ENCODE data around the gene MTHFSD. TPM values are rescaled to one million over a fixed set of nuclear protein-coding genes. Genes with fewer than 3 reads are reported as not detected.

MTHFSD gene
- total and polyA plus RNA-seq, 10 of the 15 experiments (the other 5 are each of a cell fraction or from before 2014, with no cell fraction given) = 2.2 to 24.5 (median 18.1) TPM

GRCh38 chr16:86524029-86524428 lies 31.0 kb downstream of the MTHFSD start:
- Histone ChIP-seq H3K27me3 (replicated peaks in 1 of 2; ENCODE audit: control insufficient read depth in 2 of 2, insufficient read depth in 2 of 2, low read length in 1 of 2) (no peaks in the 10 kb centered on the region), H3K27ac (ENCODE audit: control insufficient read depth, insufficient read depth) (no peak overlapping the region), H2AFZ (ENCODE audit: control insufficient read depth, low read depth, low read length) (no peak overlapping the region), H3K9ac (ENCODE audit: control insufficient read depth, insufficient read depth, low read length) (no peak overlapping the region), H3K4me1 (ENCODE audit: control insufficient read depth, insufficient read depth, low read length) (no peaks in the 10 kb centered on the region), H3K36me3 (ENCODE audit: control insufficient read depth in 2 of 2, insufficient read depth in 2 of 2, low read length in 1 of 2) (no peaks in the 10 kb centered on the region), H3K9me3 (replicated peaks; ENCODE audit: control insufficient read depth, insufficient read depth, low read length) (no peaks in the 10 kb centered on the region), H3K4me3 (no peak overlapping the region), H3K4me2 (ENCODE audit: control insufficient read depth, insufficient read depth) (no peak overlapping the region), H3K79me2 (ENCODE audit: control insufficient read depth, insufficient read depth, low read length) (no peaks in the 10 kb centered on the region), H4K20me1 (ENCODE audit: control insufficient read depth, insufficient read depth) (no peaks in the 10 kb centered on the region)
- in situ Hi-C loops (cut with MboI) (loop anchor here (5.0 kb wide), 2 partner anchors 182 to 702 kb away; no protein-coding TSS in a partner anchor), intact Hi-C loops (cut with micrococcal nuclease; ENCODE audit: unreplicated experiment) (no loop called here)
- BruUV-seq (replicated peaks) = no TSS peak
- ChIA-PET SMC1A (ENCODE audit: uncharacterized antibody, unreplicated experiment) (no interaction called here), RAD21 (ENCODE audit: unreplicated experiment) (no interaction called here), CTCF (no interaction called here), POLR2A (interaction anchor here (0.5 kb wide), 1 partner anchor 804 kb away, joined by 4 read pairs; no protein-coding TSS in a partner anchor)
- DNase-seq (ENCODE audit: low read depth, low spot score) = no peak
- TF ChIP-seq TAF1 (IDR thresholded peaks at IDR 0.05; ENCODE audit: borderline replicate concordance, low read depth, low read length) (no peak), BCL3 (IDR thresholded peaks at IDR 0.05; ENCODE audit: borderline replicate concordance, insufficient read depth, low read depth, low read length, poor library complexity, severe bottlenecking) (no peak), CBFB (IDR thresholded peaks at IDR 0.05; ENCODE audit: low read depth) (no peak), MEF2B (IDR thresholded peaks at IDR 0.05; ENCODE audit: partially characterized antibody, poor library complexity, severe bottlenecking) (no peak), CTCF (IDR thresholded peaks at IDR 0.05 in 2 of 3, conservative IDR thresholded peaks at IDR 0.05 in 1 of 3; ENCODE audit: control insufficient read depth in 2 of 3, extremely low read depth in 1 of 3, insufficient read depth in 1 of 3, low read depth in 3 of 3, low read length in 3 of 3) (no peak), TBL1XR1 (IDR thresholded peaks at IDR 0.05; ENCODE audit: low read depth, low read length) (no peak), IRF4 (IDR thresholded peaks at IDR 0.05; ENCODE audit: low read depth, low read length) (no peak), CHD1 (IDR thresholded peaks at IDR 0.05; ENCODE audit: low read depth, low read length) (no peak), RB1 (IDR thresholded peaks at IDR 0.05; ENCODE audit: borderline replicate concordance) (no peak), TARDBP (IDR thresholded peaks at IDR 0.05; ENCODE audit: borderline replicate concordance) (no peak), GABPA (IDR thresholded peaks at IDR 0.05; ENCODE audit: low read depth) (no peak)
- WGBS (ENCODE audit: insufficient coverage, insufficient replicate concordance, low lambda C conversion rate, missing lambda C conversion rate) = 53% methylated on average over 6 of the region's 6 CpGs
- no peak for ATAC-seq
- no peak for FAIRE-seq

Data from GM12878 (cell line).